AG10803 (cell line): ENCODE results near the gene ZNF14.
A peak's percentile ranks its signal among the peaks of the same experiment; 100 is the strongest.

Experiments
- DNase-seq: peaks from one replicate; pipeline ENCODE4 v3.0.0; 2010; ENCODE audit warnings: low read depth
- H3K4me3 ChIP-seq: 2 replicates; pipeline ENCODE4 v1.5.1; 2011; ENCODE audit warnings: mild to moderate bottlenecking, low read length, control low read depth
- CTCF ChIP-seq: conservative IDR thresholded peaks from 2 replicates; pipeline ENCODE4 v1.5.1; 2011; ENCODE audit warnings: mild to moderate bottlenecking, low read length, control low read depth, inconsistent platforms

The ZNF14 gene

GRCh38 chr19:19662344-19662743 lies 70.6 kb downstream of the ZNF14 start:
- TF ChIP-seq CTCF = no peak
- DNase-seq = no peak
- peak overlapping the region; percentile 99 for H3K4me3 ChIP-seq

GRCh38 chr19:19661675-19662251 lies 71.1 kb downstream of the ZNF14 start:
- no peak for TF ChIP-seq CTCF
- no peak for DNase-seq
- H3K4me3 ChIP-seq = peak overlapping the region; percentile 99

- TF ChIP-seq CTCF = no peak
- no peak overlapping the region; the same call in 1 of the 2 replicates for H3K4me3 ChIP-seq
- DNase-seq = no peak
Observed at GRCh38 chr19:19661141-19661674, 71.7 kb downstream of the ZNF14 start.
